ENCODE measurements around the gene TMEM132C.

- TF ChIP-seq JUND (IDR thresholded peaks at IDR 0.05; ENCODE audit: low read length) (no peak), CTCF (IDR thresholded peaks at IDR 0.05; ENCODE audit: control extremely low read depth in 1 of 3, insufficient read depth in 1 of 3, low read depth in 1 of 3, low read length in 3 of 3) (no peak), JUN (IDR thresholded peaks at IDR 0.05; ENCODE audit: low read depth, low read length) (no peak), HDAC2 (IDR thresholded peaks at IDR 0.05; ENCODE audit: borderline replicate concordance in 1 of 2, low read depth in 2 of 2, low read length in 2 of 2) (no peak), TAF1 (IDR thresholded peaks at IDR 0.05; ENCODE audit: low read depth, low read length) (no peak), KDM5A (IDR thresholded peaks at IDR 0.05; ENCODE audit: low read length) (no peak)
- TF ChIP-seq, protein P1, sequence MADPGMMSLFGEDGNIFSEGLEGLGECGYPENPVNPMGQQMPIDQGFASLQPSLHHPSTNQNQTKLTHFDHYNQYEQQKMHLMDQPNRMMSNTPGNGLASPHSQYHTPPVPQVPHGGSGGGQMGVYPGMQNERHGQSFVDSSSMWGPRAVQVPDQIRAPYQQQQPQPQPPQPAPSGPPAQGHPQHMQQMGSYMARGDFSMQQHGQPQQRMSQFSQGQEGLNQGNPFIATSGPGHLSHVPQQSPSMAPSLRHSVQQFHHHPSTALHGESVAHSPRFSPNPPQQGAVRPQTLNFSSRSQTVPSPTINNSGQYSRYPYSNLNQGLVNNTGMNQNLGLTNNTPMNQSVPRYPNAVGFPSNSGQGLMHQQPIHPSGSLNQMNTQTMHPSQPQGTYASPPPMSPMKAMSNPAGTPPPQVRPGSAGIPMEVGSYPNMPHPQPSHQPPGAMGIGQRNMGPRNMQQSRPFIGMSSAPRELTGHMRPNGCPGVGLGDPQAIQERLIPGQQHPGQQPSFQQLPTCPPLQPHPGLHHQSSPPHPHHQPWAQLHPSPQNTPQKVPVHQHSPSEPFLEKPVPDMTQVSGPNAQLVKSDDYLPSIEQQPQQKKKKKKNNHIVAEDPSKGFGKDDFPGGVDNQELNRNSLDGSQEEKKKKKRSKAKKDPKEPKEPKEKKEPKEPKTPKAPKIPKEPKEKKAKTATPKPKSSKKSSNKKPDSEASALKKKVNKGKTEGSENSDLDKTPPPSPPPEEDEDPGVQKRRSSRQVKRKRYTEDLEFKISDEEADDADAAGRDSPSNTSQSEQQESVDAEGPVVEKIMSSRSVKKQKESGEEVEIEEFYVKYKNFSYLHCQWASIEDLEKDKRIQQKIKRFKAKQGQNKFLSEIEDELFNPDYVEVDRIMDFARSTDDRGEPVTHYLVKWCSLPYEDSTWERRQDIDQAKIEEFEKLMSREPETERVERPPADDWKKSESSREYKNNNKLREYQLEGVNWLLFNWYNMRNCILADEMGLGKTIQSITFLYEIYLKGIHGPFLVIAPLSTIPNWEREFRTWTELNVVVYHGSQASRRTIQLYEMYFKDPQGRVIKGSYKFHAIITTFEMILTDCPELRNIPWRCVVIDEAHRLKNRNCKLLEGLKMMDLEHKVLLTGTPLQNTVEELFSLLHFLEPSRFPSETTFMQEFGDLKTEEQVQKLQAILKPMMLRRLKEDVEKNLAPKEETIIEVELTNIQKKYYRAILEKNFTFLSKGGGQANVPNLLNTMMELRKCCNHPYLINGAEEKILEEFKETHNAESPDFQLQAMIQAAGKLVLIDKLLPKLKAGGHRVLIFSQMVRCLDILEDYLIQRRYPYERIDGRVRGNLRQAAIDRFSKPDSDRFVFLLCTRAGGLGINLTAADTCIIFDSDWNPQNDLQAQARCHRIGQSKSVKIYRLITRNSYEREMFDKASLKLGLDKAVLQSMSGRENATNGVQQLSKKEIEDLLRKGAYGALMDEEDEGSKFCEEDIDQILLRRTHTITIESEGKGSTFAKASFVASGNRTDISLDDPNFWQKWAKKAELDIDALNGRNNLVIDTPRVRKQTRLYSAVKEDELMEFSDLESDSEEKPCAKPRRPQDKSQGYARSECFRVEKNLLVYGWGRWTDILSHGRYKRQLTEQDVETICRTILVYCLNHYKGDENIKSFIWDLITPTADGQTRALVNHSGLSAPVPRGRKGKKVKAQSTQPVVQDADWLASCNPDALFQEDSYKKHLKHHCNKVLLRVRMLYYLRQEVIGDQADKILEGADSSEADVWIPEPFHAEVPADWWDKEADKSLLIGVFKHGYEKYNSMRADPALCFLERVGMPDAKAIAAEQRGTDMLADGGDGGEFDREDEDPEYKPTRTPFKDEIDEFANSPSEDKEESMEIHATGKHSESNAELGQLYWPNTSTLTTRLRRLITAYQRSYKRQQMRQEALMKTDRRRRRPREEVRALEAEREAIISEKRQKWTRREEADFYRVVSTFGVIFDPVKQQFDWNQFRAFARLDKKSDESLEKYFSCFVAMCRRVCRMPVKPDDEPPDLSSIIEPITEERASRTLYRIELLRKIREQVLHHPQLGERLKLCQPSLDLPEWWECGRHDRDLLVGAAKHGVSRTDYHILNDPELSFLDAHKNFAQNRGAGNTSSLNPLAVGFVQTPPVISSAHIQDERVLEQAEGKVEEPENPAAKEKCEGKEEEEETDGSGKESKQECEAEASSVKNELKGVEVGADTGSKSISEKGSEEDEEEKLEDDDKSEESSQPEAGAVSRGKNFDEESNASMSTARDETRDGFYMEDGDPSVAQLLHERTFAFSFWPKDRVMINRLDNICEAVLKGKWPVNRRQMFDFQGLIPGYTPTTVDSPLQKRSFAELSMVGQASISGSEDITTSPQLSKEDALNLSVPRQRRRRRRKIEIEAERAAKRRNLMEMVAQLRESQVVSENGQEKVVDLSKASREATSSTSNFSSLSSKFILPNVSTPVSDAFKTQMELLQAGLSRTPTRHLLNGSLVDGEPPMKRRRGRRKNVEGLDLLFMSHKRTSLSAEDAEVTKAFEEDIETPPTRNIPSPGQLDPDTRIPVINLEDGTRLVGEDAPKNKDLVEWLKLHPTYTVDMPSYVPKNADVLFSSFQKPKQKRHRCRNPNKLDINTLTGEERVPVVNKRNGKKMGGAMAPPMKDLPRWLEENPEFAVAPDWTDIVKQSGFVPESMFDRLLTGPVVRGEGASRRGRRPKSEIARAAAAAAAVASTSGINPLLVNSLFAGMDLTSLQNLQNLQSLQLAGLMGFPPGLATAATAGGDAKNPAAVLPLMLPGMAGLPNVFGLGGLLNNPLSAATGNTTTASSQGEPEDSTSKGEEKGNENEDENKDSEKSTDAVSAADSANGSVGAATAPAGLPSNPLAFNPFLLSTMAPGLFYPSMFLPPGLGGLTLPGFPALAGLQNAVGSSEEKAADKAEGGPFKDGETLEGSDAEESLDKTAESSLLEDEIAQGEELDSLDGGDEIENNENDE (IDR thresholded peaks at IDR 0.05; ENCODE audit: insufficient replicate concordance, low read length), result no peak
These were observed 132.3 kb downstream of the TMEM132C start for GRCh38 chr12:128399253-128399652.
